ENCODE data around the gene SORCS1.

- no peak for TF ChIP-seq CTCF (IDR thresholded peaks at IDR 0.05; ENCODE audit: poor library complexity)
- no peak for TF ChIP-seq EZH2 (IDR thresholded peaks at IDR 0.05; ENCODE audit: borderline replicate concordance)
Measured at GRCh38 chr10:106751091-106751490, 413.4 kb downstream of the SORCS1 start.
